Measurements from ENCODE around the gene TMIGD2.

TMIGD2 gene

DNA sequence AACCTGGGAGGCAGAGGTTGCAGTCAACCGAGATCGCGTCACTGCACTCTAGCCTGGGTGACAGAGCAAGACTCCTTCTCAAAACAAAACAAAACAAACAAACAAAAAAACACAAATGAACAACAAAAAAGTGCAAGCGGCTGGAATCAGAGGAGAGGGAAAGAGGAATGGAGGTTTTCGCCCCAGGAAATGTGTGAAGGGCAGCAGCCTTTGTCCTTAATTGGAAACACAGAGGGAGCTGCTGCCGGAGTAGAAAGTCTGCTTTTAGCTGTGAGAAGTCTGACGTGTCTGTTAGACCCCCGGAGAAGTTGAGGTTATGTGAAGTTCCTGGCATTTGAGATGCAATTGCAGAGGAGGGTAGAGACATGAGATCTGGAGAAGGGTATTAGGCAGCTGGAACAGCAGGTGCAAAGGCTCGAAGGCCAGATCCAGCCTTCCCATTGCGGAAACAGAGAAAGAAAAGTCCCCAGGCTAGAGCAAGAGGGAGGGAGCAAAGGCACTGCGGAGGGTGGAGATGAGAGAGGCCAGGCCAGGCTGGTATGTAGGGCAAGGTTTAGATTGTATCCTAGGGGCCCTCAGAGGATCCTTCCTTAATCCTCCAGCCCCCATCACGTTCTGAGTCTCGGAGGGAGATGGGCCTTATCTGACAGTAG lies 473 bp downstream of the TMIGD2 start:
- TF ChIP-seq, protein P1, sequence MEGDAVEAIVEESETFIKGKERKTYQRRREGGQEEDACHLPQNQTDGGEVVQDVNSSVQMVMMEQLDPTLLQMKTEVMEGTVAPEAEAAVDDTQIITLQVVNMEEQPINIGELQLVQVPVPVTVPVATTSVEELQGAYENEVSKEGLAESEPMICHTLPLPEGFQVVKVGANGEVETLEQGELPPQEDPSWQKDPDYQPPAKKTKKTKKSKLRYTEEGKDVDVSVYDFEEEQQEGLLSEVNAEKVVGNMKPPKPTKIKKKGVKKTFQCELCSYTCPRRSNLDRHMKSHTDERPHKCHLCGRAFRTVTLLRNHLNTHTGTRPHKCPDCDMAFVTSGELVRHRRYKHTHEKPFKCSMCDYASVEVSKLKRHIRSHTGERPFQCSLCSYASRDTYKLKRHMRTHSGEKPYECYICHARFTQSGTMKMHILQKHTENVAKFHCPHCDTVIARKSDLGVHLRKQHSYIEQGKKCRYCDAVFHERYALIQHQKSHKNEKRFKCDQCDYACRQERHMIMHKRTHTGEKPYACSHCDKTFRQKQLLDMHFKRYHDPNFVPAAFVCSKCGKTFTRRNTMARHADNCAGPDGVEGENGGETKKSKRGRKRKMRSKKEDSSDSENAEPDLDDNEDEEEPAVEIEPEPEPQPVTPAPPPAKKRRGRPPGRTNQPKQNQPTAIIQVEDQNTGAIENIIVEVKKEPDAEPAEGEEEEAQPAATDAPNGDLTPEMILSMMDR (IDR thresholded peaks at IDR 0.05; ENCODE audit: low read depth, low read length): no peak
- no peak overlapping the region for H3K4me3 ChIP-seq (ENCODE audit: low read depth, low read length)

DNA sequence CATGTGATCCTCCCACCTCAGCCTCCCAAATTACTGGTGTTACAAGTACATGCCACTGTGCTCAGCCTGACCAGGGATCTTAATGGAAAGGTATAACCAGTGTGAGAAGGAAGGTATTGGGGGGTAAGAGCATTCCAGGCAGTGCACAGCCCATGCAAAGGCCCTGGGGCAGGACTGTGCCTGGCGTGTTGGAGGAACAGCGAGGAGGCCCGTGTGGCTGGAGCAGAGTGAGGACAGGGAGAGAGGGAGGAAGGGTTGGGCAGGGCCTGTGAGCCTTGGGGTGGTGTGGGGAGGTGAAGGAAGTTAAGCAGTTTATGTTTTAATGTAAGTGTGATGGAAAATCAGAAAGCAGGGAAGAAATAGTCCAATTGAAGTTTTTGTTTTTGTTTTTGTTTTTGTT lies 1.6 kb downstream of the TMIGD2 start:
- no peak overlapping the region for H3K4me3 ChIP-seq (ENCODE audit: low read depth, low read length)
- TF ChIP-seq, protein P1 (IDR thresholded peaks at IDR 0.05; ENCODE audit: low read depth, low read length): no peak

DNA sequence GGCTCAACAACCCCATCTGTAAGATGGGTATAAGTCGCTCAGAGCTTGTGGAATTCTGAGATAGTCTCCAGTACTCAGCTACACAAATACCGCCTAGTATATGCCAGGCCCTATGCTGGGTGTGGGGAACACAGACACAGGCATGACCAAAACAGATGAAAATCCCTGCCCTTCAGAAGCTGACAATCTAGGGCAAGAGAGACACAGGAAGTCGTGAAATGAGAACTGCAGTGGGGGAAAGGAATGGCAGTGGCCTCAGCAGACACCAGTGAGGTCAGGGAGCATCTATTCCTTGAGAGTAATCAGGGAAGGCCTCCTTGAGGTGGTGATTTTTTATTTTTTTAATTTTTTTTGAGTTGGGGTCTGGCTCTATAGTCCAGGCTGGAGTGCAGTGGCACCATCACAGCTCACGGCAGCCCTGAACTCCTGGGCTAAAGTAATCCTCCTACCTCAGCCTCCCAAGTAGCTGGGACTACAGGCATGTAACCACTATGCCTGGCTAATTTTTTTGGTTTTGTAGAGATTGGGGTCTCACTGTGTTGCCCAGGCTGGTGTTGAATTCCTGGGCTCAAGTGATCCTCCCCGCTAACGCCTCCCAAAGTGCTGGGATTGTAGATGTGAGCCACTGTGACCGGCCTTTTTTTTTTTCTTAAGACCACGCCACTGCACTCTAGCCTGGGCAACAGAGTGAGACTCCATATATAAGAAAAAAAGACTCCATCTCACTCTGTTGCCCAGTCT lies 3.2 kb downstream of the TMIGD2 start:
- H3K4me3 ChIP-seq (ENCODE audit: low read depth, low read length): no peak overlapping the region
- TF ChIP-seq, protein P1 (IDR thresholded peaks at IDR 0.05; ENCODE audit: low read depth, low read length): no peak

DNA sequence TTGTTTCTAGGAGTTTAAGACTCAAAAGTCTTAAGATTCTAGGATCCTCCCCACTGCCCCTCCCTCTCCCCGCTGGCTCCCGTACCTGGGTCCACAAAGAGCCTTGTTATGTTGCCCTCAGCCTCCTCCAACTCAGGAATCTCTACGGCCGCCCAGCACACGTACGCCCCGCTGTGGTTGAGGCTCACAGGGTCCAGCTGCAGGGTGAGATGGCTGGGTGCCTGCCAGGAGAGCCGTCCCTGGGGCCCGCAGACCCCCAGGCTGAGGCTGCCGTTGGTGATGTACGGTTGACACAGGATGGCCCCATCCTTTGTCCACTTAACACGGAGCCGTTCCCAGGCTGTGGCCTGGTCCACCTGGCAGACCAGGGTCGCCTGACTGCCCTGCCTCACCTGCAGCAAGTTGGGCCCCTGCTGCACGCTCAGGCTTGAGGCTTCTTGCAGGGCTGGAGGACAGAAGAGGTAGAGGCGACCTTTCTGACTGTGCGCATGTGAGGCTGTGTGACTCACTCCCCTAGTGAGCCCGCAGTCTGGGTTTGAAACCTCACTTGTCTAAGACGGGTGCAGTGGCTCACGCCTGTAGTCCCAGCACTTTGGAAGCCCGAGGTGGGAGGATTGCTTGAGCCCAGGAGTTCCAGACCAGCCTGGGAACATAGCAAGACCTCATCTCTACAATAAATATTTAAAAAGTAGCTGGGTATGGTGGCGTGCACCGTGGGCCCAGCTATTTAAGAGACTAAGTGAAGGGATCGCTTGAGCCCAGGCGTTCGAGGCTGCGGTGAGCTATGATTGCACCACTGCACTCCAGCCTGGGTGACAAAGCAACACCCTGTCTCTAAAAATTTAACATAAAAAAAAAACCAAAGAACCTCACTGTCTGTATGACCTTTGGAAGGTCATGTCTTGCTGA lies 4.0 kb downstream of the TMIGD2 start:
- no peak overlapping the region for H3K4me3 ChIP-seq (ENCODE audit: low read depth, low read length)
- TF ChIP-seq, protein P1 (IDR thresholded peaks at IDR 0.05; ENCODE audit: low read depth, low read length): no peak

DNA sequence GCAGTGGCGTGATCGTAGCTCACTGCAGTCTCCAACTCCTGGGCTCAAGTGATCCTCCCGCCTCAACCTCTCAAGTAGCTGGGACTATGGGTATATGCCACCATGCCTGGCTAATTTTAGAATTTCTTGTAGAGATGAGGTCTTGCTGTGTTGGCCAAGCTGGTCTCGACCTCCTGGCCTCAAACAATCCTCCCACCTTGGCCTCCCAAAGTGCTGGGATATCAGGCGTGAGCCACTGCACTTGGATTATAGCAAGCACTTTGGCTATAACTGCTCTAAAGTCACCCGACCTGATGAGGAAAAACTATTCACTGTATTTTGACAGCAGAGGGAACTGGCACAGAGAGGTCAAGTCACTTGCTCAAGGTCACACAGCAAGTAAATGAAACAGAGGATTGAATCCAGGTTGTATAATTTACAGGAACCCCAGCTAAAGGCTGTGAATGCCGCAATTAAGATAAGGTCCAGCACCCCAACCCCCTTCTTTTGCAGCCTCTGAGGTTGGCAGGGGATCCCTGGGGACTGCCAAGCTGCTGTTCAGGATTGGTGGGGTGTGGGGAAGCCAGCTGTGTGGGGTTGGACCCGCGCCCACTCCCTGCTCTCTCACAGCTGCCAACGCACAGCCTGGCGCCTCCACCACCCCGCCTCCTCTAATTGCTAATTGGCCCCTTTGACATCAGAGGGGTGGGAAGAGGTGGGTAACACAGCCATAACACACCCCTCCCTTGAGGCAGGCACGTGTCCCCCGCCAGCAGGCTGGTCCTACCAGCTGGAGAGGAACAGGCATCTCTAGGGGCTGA lies 6.0 kb downstream of the TMIGD2 start:
- TF ChIP-seq, protein P1 (IDR thresholded peaks at IDR 0.05; ENCODE audit: low read depth, low read length): no peak
- no peak overlapping the region for H3K4me3 ChIP-seq (ENCODE audit: low read depth, low read length)

DNA sequence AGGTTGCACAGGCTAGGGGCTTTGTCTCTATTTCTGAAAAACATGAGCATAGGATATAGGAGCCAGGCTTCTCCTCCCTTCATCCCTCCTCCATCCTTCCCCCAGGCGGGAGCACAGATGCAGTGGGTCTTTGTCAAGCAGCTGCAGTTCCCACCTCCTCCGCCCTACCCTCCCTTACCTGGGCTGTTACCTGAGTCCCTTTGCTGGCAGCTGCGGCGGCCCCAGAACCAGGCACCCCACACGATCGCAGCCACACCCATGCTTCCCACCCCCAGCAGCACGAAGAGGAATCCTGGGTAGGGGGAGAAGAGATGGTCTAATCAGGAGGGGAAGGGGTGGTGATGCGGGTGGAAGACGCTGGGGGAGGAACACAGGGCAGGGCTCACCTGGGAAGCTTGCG lies 7.8 kb downstream of the TMIGD2 start:
- TF ChIP-seq, protein P1 (IDR thresholded peaks at IDR 0.05; ENCODE audit: low read depth, low read length): no peak
- no peak overlapping the region for H3K4me3 ChIP-seq (ENCODE audit: low read depth, low read length)

Data from WI38 (cell line).